H1 (cell line): ENCODE results near the gene SMC3.

Experiments
- ATF2 ChIP-seq: IDR thresholded peaks from 2 replicates; pipeline ENCODE4 v1.6.1; 2012; ENCODE audit warnings: low read length, inconsistent platforms
- CBX5 ChIP-seq: fragments of 300-800, 300-1000 bp; sonication (generic); IDR thresholded peaks from 2 replicates; pipeline ENCODE4 v1.7.1; 2016; ENCODE audit warnings: antibody characterized with exemption, low read length, low read depth
- CHD7 ChIP-seq: fragments of 300-600 bp; sonication (generic); IDR thresholded peaks from 2 replicates; pipeline ENCODE4 v1.7.1; 2012; ENCODE audit warnings: low read length, moderate library complexity, mild to moderate bottlenecking, inconsistent platforms; ENCODE audit not compliant: insufficient replicate concordance
- CTCF ChIP-seq, 3 experiments: IDR thresholded peaks; 1 replicate in 2 of 3; 2 replicates in 1 of 3; pipeline versions ENCODE4 v1.5.1 to v1.6.1; 2011; ENCODE audit warnings: low read length in 3 of 3, mild to moderate bottlenecking in 3 of 3, inconsistent platforms in 2 of 3, low read depth in 1 of 3, moderate library complexity in 1 of 3; ENCODE audit not compliant: insufficient read depth in 1 of 3; ENCODE audit errors: control extremely low read depth in 1 of 3
- EP300 ChIP-seq, 2 experiments: IDR thresholded peaks; 1 replicate in 1 of 2; 2 replicates in 1 of 2; pipeline ENCODE4 v1.6.1; 2011 to 2012; ENCODE audit warnings: low read depth in 2 of 2, low read length in 2 of 2, mild to moderate bottlenecking in 2 of 2, borderline replicate concordance in 1 of 2, inconsistent platforms in 1 of 2, moderate library complexity in 1 of 2
- EZH2 ChIP-seq: fragments of 200-600 bp; sonication (generic); IDR thresholded peaks from 2 replicates; pipeline ENCODE4 v1.7.1; 2012; ENCODE audit warnings: low read depth, mild to moderate bottlenecking, moderate library complexity, low read length, inconsistent platforms; ENCODE audit not compliant: severe bottlenecking
- JUND ChIP-seq: IDR thresholded peaks from 2 replicates; pipeline ENCODE4 v1.6.1; 2011; ENCODE audit warnings: mild to moderate bottlenecking, improper control_type of control experiment, low read length
- MAFK ChIP-seq: IDR thresholded peaks from 2 replicates; pipeline ENCODE4 v1.6.1; 2012; ENCODE audit warnings: low read depth, mild to moderate bottlenecking, improper control_type of control experiment, low read length
- MAX ChIP-seq: IDR thresholded peaks from 2 replicates; pipeline ENCODE4 v1.6.1; 2012; ENCODE audit warnings: inconsistent platforms
- POLR2A ChIP-seq, 2 experiments: IDR thresholded peaks; 1 replicate in 1 of 2; 2 replicates in 1 of 2; pipeline ENCODE4 v1.6.1; 2011; ENCODE audit warnings: low read depth in 2 of 2, low read length in 2 of 2, mild to moderate bottlenecking in 2 of 2; ENCODE audit errors: control extremely low read depth in 1 of 2
- POLR2AphosphoS5 ChIP-seq: IDR thresholded peaks from 2 replicates; pipeline ENCODE4 v1.6.1; 2011; ENCODE audit warnings: low read depth, low read length
- RAD21 ChIP-seq, 2 experiments: IDR thresholded peaks in 1 of 2; conservative IDR thresholded peaks in 1 of 2; 2 replicates each; pipeline ENCODE4 v1.6.1; 2011; ENCODE audit warnings: low read depth in 2 of 2, low read length in 2 of 2, improper control_type of control experiment in 1 of 2, inconsistent platforms in 1 of 2, mild to moderate bottlenecking in 1 of 2, moderate library complexity in 1 of 2
- RBBP5 ChIP-seq: IDR thresholded peaks from 2 replicates; pipeline ENCODE4 v1.7.1; 2012; ENCODE audit warnings: low read depth, mild to moderate bottlenecking, inconsistent platforms, low read length, moderate library complexity, borderline replicate concordance
- SP1 ChIP-seq: IDR thresholded peaks from 2 replicates; pipeline ENCODE4 v1.6.1; 2011; ENCODE audit warnings: low read depth, low read length

- TF ChIP-seq SP1 = no peak
- no peak for TF ChIP-seq POLR2AphosphoS5
- no peak for TF ChIP-seq ATF2
- TF ChIP-seq JUND = no peak
- no peak for TF ChIP-seq RAD21 (IDR thresholded peaks at IDR 0.05 in 1 of 2, conservative IDR thresholded peaks at IDR 0.05 in 1 of 2; ENCODE audit: low read depth in 2 of 2, low read length in 2 of 2)
- TF ChIP-seq EZH2 = no peak
- TF ChIP-seq MAX = no peak
- TF ChIP-seq CBX5 = no peak
- TF ChIP-seq CHD7 = no peak
- TF ChIP-seq MAFK = no peak
- no peak for TF ChIP-seq CTCF (IDR thresholded peaks at IDR 0.05; ENCODE audit: control extremely low read depth in 1 of 3, insufficient read depth in 1 of 3, low read depth in 1 of 3, low read length in 3 of 3)
- no peak for TF ChIP-seq RBBP5
- TF ChIP-seq POLR2A (IDR thresholded peaks at IDR 0.05; ENCODE audit: control extremely low read depth in 1 of 2, low read depth in 2 of 2, low read length in 2 of 2) = no peak
- TF ChIP-seq EP300 (IDR thresholded peaks at IDR 0.05; ENCODE audit: borderline replicate concordance in 1 of 2, low read depth in 2 of 2, low read length in 2 of 2) = no peak
Observed at GRCh38 chr10:110546077-110546476, 21.4 kb upstream of the SMC3 start.
